IMR-90 (cell line): ENCODE measurements around the gene CCDC88C. TPM values are rescaled to one million over a fixed set of nuclear protein-coding genes. Genes with fewer than 3 reads are reported as not detected.

Experiments used
- ATAC-seq: fragments of 200-7000 bp; cut with Tn5 transposase; 2 replicates; pipeline ENCODE4 v1.9.1; 2020; ENCODE audit warnings: low read depth, mild to moderate bottlenecking, moderate library complexity
- BruUV-seq: library from RNA; stranded (reverse); fragments of 400-500 nt; replicated peaks from 2 replicates; lab custom pipeline; 2021; lab: Mats Ljungman, UMichigan
- CTCF ChIA-PET: fragments of 300-600 bp; formaldehyde crosslinking; extraction: SDS; loops from one replicate; lab custom pipeline; 2021; ENCODE audit warnings: antibody characterized with exemption; lab: Yijun Ruan, JAX
- POLR2A ChIA-PET: fragments of 300-600 bp; sonication (Branson Sonifier 250); formaldehyde crosslinking; loops from one replicate; lab custom pipeline; 2022; ENCODE audit warnings: antibody characterized with exemption; ENCODE audit not compliant: unreplicated experiment; lab: Charles Lee
- DNase-seq: peaks from one replicate; pipeline ENCODE4 v3.0.0; 2013
- H2AFZ ChIP-seq: replicated peaks from 2 replicates; pipeline ENCODE3; 2013; ENCODE audit warnings: low read length, mild to moderate bottlenecking; ENCODE audit not compliant: poor library complexity
- H2AK5ac ChIP-seq: 2 replicates; pipeline ENCODE4 v1.6.1; 2013; ENCODE audit warnings: low read depth, low read length, inconsistent platforms
- H2AK9ac ChIP-seq: replicated peaks from 2 replicates; pipeline ENCODE3; 2013; ENCODE audit warnings: mild to moderate bottlenecking, low read depth, low read length, moderate library complexity; ENCODE audit not compliant: poor library complexity
- H2BK120ac ChIP-seq: 2 replicates; pipeline ENCODE4 v1.6.1; 2013; ENCODE audit warnings: low read depth, low read length, inconsistent platforms
- H2BK15ac ChIP-seq: 3 replicates; pipeline ENCODE4 v1.6.1; 2013; ENCODE audit warnings: low read depth, low read length, inconsistent platforms
- H2BK20ac ChIP-seq: 2 replicates; pipeline ENCODE4 v1.6.1; 2013; ENCODE audit warnings: low read depth, mild to moderate bottlenecking, inconsistent platforms, low read length, moderate library complexity
- H2BK5ac ChIP-seq: 2 replicates; pipeline ENCODE4 v1.6.1; 2013; ENCODE audit warnings: mild to moderate bottlenecking, low read depth, low read length, inconsistent platforms; ENCODE audit not compliant: poor library complexity, severe bottlenecking
- H3K14ac ChIP-seq: replicated peaks from 2 replicates; pipeline ENCODE4 v1.6.1; 2013; ENCODE audit warnings: low read depth, low read length, inconsistent platforms
- H3K18ac ChIP-seq: 2 replicates; pipeline ENCODE4 v1.6.1; 2013; ENCODE audit warnings: low read depth, low read length, control low read depth
- H3K23ac ChIP-seq: 2 replicates; pipeline ENCODE4 v1.6.1; 2013; ENCODE audit warnings: low read depth, low read length, inconsistent platforms
- H3K27ac ChIP-seq: 2 replicates; pipeline ENCODE4 v1.5.1; 2013; ENCODE audit warnings: mild to moderate bottlenecking, control low read depth, low read length; ENCODE audit not compliant: insufficient read depth
- H3K27me3 ChIP-seq: 2 replicates; pipeline ENCODE4 v1.6.1; 2013; ENCODE audit warnings: low read length; ENCODE audit not compliant: control insufficient read depth, insufficient read depth
- H3K36me3 ChIP-seq: 2 replicates; pipeline ENCODE4 v1.6.1; 2013; ENCODE audit warnings: low read length, mixed read lengths; ENCODE audit not compliant: control insufficient read depth, insufficient read depth
- H3K4ac ChIP-seq: 2 replicates; pipeline ENCODE4 v1.6.1; 2013; ENCODE audit warnings: low read depth, low read length, inconsistent platforms
- H3K4me1 ChIP-seq: 2 replicates; pipeline ENCODE4 v1.6.1; 2013; ENCODE audit warnings: low read length, mixed read lengths; ENCODE audit not compliant: control insufficient read depth, insufficient read depth
- H3K4me2 ChIP-seq: 2 replicates; pipeline ENCODE4 v1.6.1; 2013; ENCODE audit warnings: low read depth, mild to moderate bottlenecking, control low read depth, low read length, moderate library complexity
- H3K4me3 ChIP-seq: 2 replicates; pipeline ENCODE4 v1.5.1; 2013; ENCODE audit warnings: low read depth, mild to moderate bottlenecking, control low read depth, low read length, moderate library complexity; ENCODE audit not compliant: insufficient read depth
- H3K56ac ChIP-seq: 2 replicates; pipeline ENCODE4 v1.6.1; 2013; ENCODE audit warnings: low read length, inconsistent platforms; ENCODE audit not compliant: insufficient read depth; ENCODE audit errors: extremely low read depth
- H3K79me1 ChIP-seq, 2 experiments: 2 replicates each; pipeline ENCODE4 v1.6.1; 2013; ENCODE audit warnings: low read length in 2 of 2, inconsistent platforms in 1 of 2, low read depth in 1 of 2
- H3K9ac ChIP-seq: 2 replicates; pipeline ENCODE4 v1.6.1; 2013; ENCODE audit warnings: low read depth, low read length, control low read depth
- H3K9me1 ChIP-seq: 2 replicates; pipeline ENCODE4 v1.6.1; 2013; ENCODE audit warnings: low read length, inconsistent platforms; ENCODE audit not compliant: insufficient read depth
- H3K9me3 ChIP-seq: 2 replicates; pipeline ENCODE4 v1.6.1; 2013; ENCODE audit warnings: low read length; ENCODE audit not compliant: control insufficient read depth, insufficient read depth
- H4K20me1 ChIP-seq: 2 replicates; pipeline ENCODE4 v1.6.1; 2013; ENCODE audit warnings: low read length, inconsistent platforms; ENCODE audit not compliant: insufficient read depth
- H4K5ac ChIP-seq: 2 replicates; pipeline ENCODE4 v1.6.1; 2013; ENCODE audit warnings: mild to moderate bottlenecking, low read depth, low read length, control low read depth
- H4K8ac ChIP-seq, 2 experiments: 2 replicates each; pipeline ENCODE4 v1.6.1; 2013; ENCODE audit warnings: low read depth in 2 of 2, low read length in 2 of 2, control low read depth in 1 of 2, inconsistent platforms in 1 of 2
- H4K91ac ChIP-seq: 2 replicates; pipeline ENCODE4 v1.6.1; 2013; ENCODE audit warnings: low read depth, low read length, inconsistent platforms; ENCODE audit not compliant: insufficient read depth
- BHLHE40 ChIP-seq: fragments of 150-350 bp; IDR thresholded peaks from 2 replicates; pipeline ENCODE4 v1.6.1; 2016; ENCODE audit warnings: mild to moderate bottlenecking, low read depth, low read length
- CEBPB ChIP-seq: IDR thresholded peaks from 2 replicates; pipeline ENCODE4 v1.6.1; 2012; ENCODE audit warnings: low read depth, low read length, improper control_type of control experiment
- CHD1 ChIP-seq: IDR thresholded peaks from 2 replicates; pipeline ENCODE4 v1.6.1; 2012; ENCODE audit warnings: low read depth, low read length, improper control_type of control experiment
- MXI1 ChIP-seq: IDR thresholded peaks from 2 replicates; pipeline ENCODE4 v1.6.1; 2012; ENCODE audit warnings: low read depth, mild to moderate bottlenecking, low read length, moderate library complexity, borderline replicate concordance
- NFE2L2 ChIP-seq: fragments of 150-350 bp; IDR thresholded peaks from 2 replicates; pipeline ENCODE4 v1.6.1; 2016; ENCODE audit warnings: low read depth, mild to moderate bottlenecking, low read length
- POLR2A ChIP-seq: IDR thresholded peaks from 2 replicates; pipeline ENCODE4 v1.6.1; 2012; ENCODE audit warnings: mild to moderate bottlenecking, low read depth, low read length
- RCOR1 ChIP-seq: IDR thresholded peaks from 2 replicates; pipeline ENCODE4 v1.6.1; 2012; ENCODE audit warnings: mild to moderate bottlenecking, low read length, improper control_type of control experiment; ENCODE audit not compliant: insufficient replicate concordance
- RFX5 ChIP-seq: IDR thresholded peaks from 2 replicates; pipeline ENCODE4 v1.8.0; 2012; ENCODE audit warnings: low read depth, mild to moderate bottlenecking, low read length, moderate library complexity
- SMC3 ChIP-seq: fragments of 150-350 bp; IDR thresholded peaks from 2 replicates; pipeline ENCODE4 v1.6.1; 2016; ENCODE audit warnings: low read depth, mild to moderate bottlenecking, antibody characterized with exemption, low read length, moderate library complexity
- WGBS, 2 experiments: methylation state at CpG; one replicate each; pipeline versions ENCODE4 v1.1.5 to v1.1.7; 2013; ENCODE audit warnings: missing lambda C conversion rate in 2 of 2; ENCODE audit not compliant: insufficient read length in 1 of 2; ENCODE audit errors: extremely low coverage in 2 of 2; 5-methylcytosine and 5-hydroxymethylcytosine counted together
- dilution Hi-C: fragments of 300-500 bp; cut with HindIII; formaldehyde crosslinking; loops from one replicate; pipeline ENCODE4 v1.14.3; 2018; ENCODE audit warnings: low sequenced_read_pairs; ENCODE audit not compliant: unreplicated experiment
- in situ Hi-C: fragments of 300-500 bp; cut with MboI; formaldehyde crosslinking; loops from 3 replicates; pipeline ENCODE4 v1.14.3; 2019; ENCODE audit warnings: low sequenced_read_pairs, inconsistent platforms, mixed read lengths
- intact Hi-C: fragments of 100-400 bp; cut with micrococcal nuclease; formaldehyde crosslinking; loops from 2 replicates; pipeline ENCODE4 v1.10.0; 2022
- polyA plus RNA-seq, 3 experiments: library from polyadenylated mRNA; depleted of rRNA; stranded (reverse); fragments of >200 nt; gene quantifications; 2 replicates each; pipeline ENCODE4 v1.2.3, GENCODE V29; 2012; ENCODE audit warnings: low replicate concordance in 1 of 3
- total RNA-seq: library from RNA; depleted of rRNA; stranded (reverse); fragments of >200 nt; gene quantifications from 2 replicates; pipeline ENCODE4 v1.2.3, GENCODE V29; 2012
- TF ChIP-seq, protein P1 (sequence below): fragments of 150-350 bp; IDR thresholded peaks from 2 replicates; pipeline ENCODE4 v1.6.1; 2016; ENCODE audit warnings: low read depth, mild to moderate bottlenecking, low read length, moderate library complexity, borderline replicate concordance
- TF ChIP-seq, protein P2 (sequence below): conservative IDR thresholded peaks from 2 replicates; pipeline ENCODE4 v1.5.1; 2012; ENCODE audit warnings: mild to moderate bottlenecking, low read depth, low read length, improper control_type of control experiment
- TF ChIP-seq, protein P3 (sequence below): fragments of 150-350 bp; IDR thresholded peaks from 2 replicates; pipeline ENCODE4 v1.6.1; 2017; ENCODE audit warnings: mild to moderate bottlenecking, antibody characterized with exemption, low read length, low read depth

CCDC88C gene
- total and polyA plus RNA-seq, 2 of the 4 experiments (the other 2 are of a cell fraction), result 0.17 to 0.18 TPM

DNA sequence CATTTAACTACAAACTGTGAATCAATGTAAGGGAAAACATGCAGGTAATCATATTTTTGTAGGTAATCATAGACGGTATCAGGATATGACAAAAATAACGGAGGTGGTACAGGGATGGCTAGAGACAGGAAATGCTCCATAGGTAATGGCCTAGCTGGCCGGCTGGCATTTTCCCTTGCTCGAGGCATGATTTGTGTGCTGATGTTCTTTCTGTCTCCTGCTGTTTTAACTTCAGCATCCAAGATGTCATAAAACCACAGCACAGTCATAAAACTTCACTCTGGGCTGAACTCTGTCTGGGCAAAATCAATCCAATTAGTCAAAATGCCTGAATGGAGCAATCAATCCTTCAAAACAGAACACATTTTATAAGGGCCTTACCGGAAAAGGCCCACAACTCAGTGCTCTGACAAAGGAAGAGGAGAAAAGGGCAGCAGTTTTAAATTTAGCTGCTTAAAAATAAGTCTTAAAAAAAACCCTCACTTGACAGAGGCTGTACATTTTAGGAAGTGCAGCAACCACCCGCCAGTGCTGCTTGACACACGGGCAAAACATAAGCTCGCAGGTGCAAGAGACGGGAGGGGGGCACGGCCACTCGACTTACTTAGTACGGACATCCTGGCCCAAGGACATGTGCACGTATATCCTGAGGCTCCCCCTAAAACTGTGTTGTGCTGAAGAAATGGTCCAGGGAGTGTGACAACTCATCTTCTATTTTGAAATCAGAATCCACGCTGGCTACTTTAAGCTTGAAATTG is 132.7 kb downstream of the CCDC88C start:
- WGBS, 2 experiments, result 93% methylated on average over 11 of the region's 14 CpGs; no CpG with 5 or more reads in 1 of the 2 experiments
- Histone ChIP-seq H3K4me1 (peaks cover 2% of the 10 kb centered on the region; the same call in 1 of the 2 replicates), H3K27ac (no peak overlapping the region), H2BK15ac (no peak overlapping the region), H2BK20ac (no peak overlapping the region), H3K9ac (no peak overlapping the region), H2BK5ac (no peak overlapping the region), H4K20me1 (no peaks in the 10 kb centered on the region), H2BK120ac (no peak overlapping the region), H3K36me3 (no peaks in the 10 kb centered on the region), H3K18ac (no peak overlapping the region), H4K91ac (no peak overlapping the region), H3K4me2 (no peak overlapping the region), H4K8ac (no peak overlapping the region), H3K9me1 (peaks cover 2% of the 10 kb centered on the region; the same call in 1 of the 2 replicates), H3K27me3 (no peaks in the 10 kb centered on the region; the same call in 1 of the 2 replicates), H3K9me3 (no peaks in the 10 kb centered on the region), H3K23ac (no peak overlapping the region), H3K4ac (no peak overlapping the region), H4K5ac (no peak overlapping the region), H3K4me3 (no peak overlapping the region), H3K56ac (no peak overlapping the region), H2AK9ac (no peak overlapping the region), H3K79me1 (no peaks in the 10 kb centered on the region), H3K14ac (no peak overlapping the region), H2AK5ac (no peak overlapping the region), H2AFZ (no peak overlapping the region)
- dilution Hi-C loops, result no loop called here
- ATAC-seq (no peak), DNase-seq (no peak)
- CTCF ChIA-PET, result interaction anchor here (0.5 to 4.3 kb wide), 5 partner anchors 107 to 1921 kb away, joined by 3 to 41 read pairs (median 5); no protein-coding TSS in a partner anchor
- in situ Hi-C loops, result loop anchor here (5.0 kb wide), 2 partner anchors 108 to 383 kb away; no protein-coding TSS in a partner anchor
- TF ChIP-seq, protein P1, sequence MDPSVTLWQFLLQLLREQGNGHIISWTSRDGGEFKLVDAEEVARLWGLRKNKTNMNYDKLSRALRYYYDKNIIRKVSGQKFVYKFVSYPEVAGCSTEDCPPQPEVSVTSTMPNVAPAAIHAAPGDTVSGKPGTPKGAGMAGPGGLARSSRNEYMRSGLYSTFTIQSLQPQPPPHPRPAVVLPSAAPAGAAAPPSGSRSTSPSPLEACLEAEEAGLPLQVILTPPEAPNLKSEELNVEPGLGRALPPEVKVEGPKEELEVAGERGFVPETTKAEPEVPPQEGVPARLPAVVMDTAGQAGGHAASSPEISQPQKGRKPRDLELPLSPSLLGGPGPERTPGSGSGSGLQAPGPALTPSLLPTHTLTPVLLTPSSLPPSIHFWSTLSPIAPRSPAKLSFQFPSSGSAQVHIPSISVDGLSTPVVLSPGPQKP, result no peak
- TF ChIP-seq CEBPB (no peak), RFX5 (no peak), RCOR1 (no peak), MXI1 (no peak), POLR2A (no peak), SMC3 (no peak), NFE2L2 (no peak), BHLHE40 (no peak), CHD1 (no peak)
- TF ChIP-seq, protein P2, sequence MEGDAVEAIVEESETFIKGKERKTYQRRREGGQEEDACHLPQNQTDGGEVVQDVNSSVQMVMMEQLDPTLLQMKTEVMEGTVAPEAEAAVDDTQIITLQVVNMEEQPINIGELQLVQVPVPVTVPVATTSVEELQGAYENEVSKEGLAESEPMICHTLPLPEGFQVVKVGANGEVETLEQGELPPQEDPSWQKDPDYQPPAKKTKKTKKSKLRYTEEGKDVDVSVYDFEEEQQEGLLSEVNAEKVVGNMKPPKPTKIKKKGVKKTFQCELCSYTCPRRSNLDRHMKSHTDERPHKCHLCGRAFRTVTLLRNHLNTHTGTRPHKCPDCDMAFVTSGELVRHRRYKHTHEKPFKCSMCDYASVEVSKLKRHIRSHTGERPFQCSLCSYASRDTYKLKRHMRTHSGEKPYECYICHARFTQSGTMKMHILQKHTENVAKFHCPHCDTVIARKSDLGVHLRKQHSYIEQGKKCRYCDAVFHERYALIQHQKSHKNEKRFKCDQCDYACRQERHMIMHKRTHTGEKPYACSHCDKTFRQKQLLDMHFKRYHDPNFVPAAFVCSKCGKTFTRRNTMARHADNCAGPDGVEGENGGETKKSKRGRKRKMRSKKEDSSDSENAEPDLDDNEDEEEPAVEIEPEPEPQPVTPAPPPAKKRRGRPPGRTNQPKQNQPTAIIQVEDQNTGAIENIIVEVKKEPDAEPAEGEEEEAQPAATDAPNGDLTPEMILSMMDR, result no peak
- TF ChIP-seq, protein P3, sequence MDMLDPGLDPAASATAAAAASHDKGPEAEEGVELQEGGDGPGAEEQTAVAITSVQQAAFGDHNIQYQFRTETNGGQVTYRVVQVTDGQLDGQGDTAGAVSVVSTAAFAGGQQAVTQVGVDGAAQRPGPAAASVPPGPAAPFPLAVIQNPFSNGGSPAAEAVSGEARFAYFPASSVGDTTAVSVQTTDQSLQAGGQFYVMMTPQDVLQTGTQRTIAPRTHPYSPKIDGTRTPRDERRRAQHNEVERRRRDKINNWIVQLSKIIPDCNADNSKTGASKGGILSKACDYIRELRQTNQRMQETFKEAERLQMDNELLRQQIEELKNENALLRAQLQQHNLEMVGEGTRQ, result no peak
- POLR2A ChIA-PET, result interaction anchor here (0.6 kb wide), 1 partner anchor 124 kb away, joined by 4 read pairs; no protein-coding TSS in a partner anchor
- BruUV-seq, result no TSS peak
- intact Hi-C loops, result loop anchor here (5.0 kb wide), 1 partner anchor 228 kb away; no protein-coding TSS in a partner anchor
